PFSK-1 (cell line): ENCODE data around the gene INSL3.

Source experiments
- POLR2AphosphoS5 ChIP-seq: IDR thresholded peaks from 2 replicates; pipeline ENCODE4 v1.6.1; 2012; ENCODE audit warnings: low read depth, mild to moderate bottlenecking, control low read depth, low read length, moderate library complexity
- REST ChIP-seq, 2 experiments: IDR thresholded peaks; 2 replicates each; pipeline versions ENCODE4 v1.6.1 to v1.8.0; 2011 to 2012; ENCODE audit warnings: low read depth in 2 of 2, low read length in 2 of 2, control low read depth in 1 of 2, inconsistent platforms in 1 of 2, mild to moderate bottlenecking in 1 of 2, moderate library complexity in 1 of 2; ENCODE audit not compliant: insufficient read depth in 1 of 2
- SIN3A ChIP-seq: IDR thresholded peaks from 2 replicates; pipeline ENCODE4 v1.6.1; 2012; ENCODE audit warnings: mild to moderate bottlenecking, low read length, moderate library complexity, borderline replicate concordance; ENCODE audit not compliant: insufficient read depth

- TF ChIP-seq REST (IDR thresholded peaks at IDR 0.05; ENCODE audit: insufficient read depth in 1 of 2, low read depth in 2 of 2, low read length in 2 of 2) (no peak), POLR2AphosphoS5 (no peak), SIN3A (no peak)
Observed at GRCh38 chr19:17775245-17775927, 45.9 kb downstream of the INSL3 start.
